Heart left ventricle (tissue), 16 donors: ENCODE results near the gene PLA2G4F. TPM values are rescaled to one million over a fixed set of nuclear protein-coding genes. Genes with fewer than 3 reads are reported as not detected.

Experiments
- ATAC-seq, 4 donors: fragments of 200-7000 bp; cut with Tn5 transposase; one replicate each; pipeline ENCODE4 v1.9.1; 2020 to 2022; ENCODE audit warnings: moderate library complexity in 4 of 4, mild to moderate bottlenecking in 3 of 4, moderate number of reproducible peaks in 1 of 4
- DNase-seq, 5 donors: peaks; one replicate each; pipeline ENCODE4 v3.0.0-alpha.2; 2020
- H3K27ac ChIP-seq, 12 donors: fragments of 200-600 bp; sonication (generic) in 4 of 12; one replicate each; pipeline versions ENCODE4 v1.5.0 to v1.8.0; 2016 to 2022; ENCODE audit warnings: mild to moderate bottlenecking in 2 of 12
- H3K27me3 ChIP-seq, 9 donors: fragments of 200-600 bp; sonication (generic) in 2 of 9; one replicate each; pipeline versions ENCODE4 v1.5.1 to v1.8.0; 2016 to 2022; ENCODE audit warnings: mild to moderate bottlenecking in 3 of 9
- H3K36me3 ChIP-seq, 9 donors: fragments of 200-600 bp; sonication (generic) in 2 of 9; one replicate each; pipeline versions ENCODE4 v1.5.0 to v1.8.0; 2018 to 2022; ENCODE audit warnings: mild to moderate bottlenecking in 2 of 9
- H3K4me1 ChIP-seq, 12 donors: fragments of 200-600 bp; sonication (generic) in 4 of 12; one replicate each; pipeline versions ENCODE4 v1.5.0 to v1.8.0; 2016 to 2022; ENCODE audit warnings: mild to moderate bottlenecking in 3 of 12
- H3K4me3 ChIP-seq, 12 donors: fragments of 200-600 bp; sonication (generic) in 4 of 12; one replicate each; pipeline versions ENCODE4 v1.5.0 to v1.8.0; 2017 to 2022; ENCODE audit warnings: mild to moderate bottlenecking in 9 of 12, moderate library complexity in 4 of 12
- H3K9me3 ChIP-seq, 12 donors: fragments of 200-600 bp; sonication (generic) in 4 of 12; one replicate each; pipeline versions ENCODE4 v1.5.0 to v1.8.0; 2016 to 2022; ENCODE audit warnings: mild to moderate bottlenecking in 1 of 12
- POLR2A ChIP-seq, 2 donors: fragments of 450-650 bp; IDR thresholded peaks; one replicate each; pipeline ENCODE4 v1.6.1; 2017; ENCODE audit warnings: antibody characterized with exemption in 2 of 2, mild to moderate bottlenecking in 2 of 2, moderate library complexity in 2 of 2
- WGBS, 4 donors: extraction: QIAGEN DNeasy Blood & Tissue Kit in 2 of 4; methylation state at CpG; one replicate each; pipeline versions ENCODE4 v1.1.5 to v1.1.7; 2013 to 2018; 5-methylcytosine and 5-hydroxymethylcytosine counted together
- intact Hi-C, 10 donors: fragments of 100-400 bp; cut with DNase I; formaldehyde crosslinking; loops; one replicate each; pipeline versions ENCODE4 v1.11.1 to v1.14.2; 2022
- microRNA counts, 2 donors: library from miRNA; unstranded; fragments of <30 nt; microRNA quantifications; one replicate each; lab custom pipeline; 2016
- microRNA-seq, 4 donors: library from miRNA; unstranded; fragments of <30 nt; microRNA quantifications; one replicate each; pipeline versions ENCODE4 to v1.2.0, GENCODE V29; 2017 to 2020
- polyA plus RNA-seq, 2 donors: library from polyadenylated mRNA; stranded (reverse); fragments of 200-250 nt; gene quantifications; one replicate each; pipeline ENCODE4 v1.2.3, GENCODE V29; 2013
- total RNA-seq, 9 donors: library from RNA; depleted of rRNA in 2 of 9; stranded (reverse); fragments of >200 nt in 2 of 9; fragmentation: NEBNext Ultra II Directional in 3 of 9; extraction: Animal tissue kit (Norgen Biotek cat#: 25700) in 3 of 9; gene quantifications; one replicate each; pipeline versions ENCODE4 v1.1.0 to v1.2.4, GENCODE V29; 2016 to 2023
- TF ChIP-seq, protein P1 (sequence below), 12 donors: fragments of 200-600 bp; sonication (generic) in 4 of 12; IDR thresholded peaks; one replicate each; pipeline versions ENCODE4 v1.5.0 to v1.8.0; 2018 to 2022; ENCODE audit warnings: antibody characterized with exemption in 12 of 12, mild to moderate bottlenecking in 5 of 12
- donor health status: ischemic (EF 13 %, LVEDD 7.1; RV severe dilation, severe dysfunction).
- donor health status: healthy with polysubstance abuse.
- donor health status: DM: no; HTN: yes; CAD: no.
- donor health status: DM: no; HTN: no; CAD: no.
- donor health status: ischemic (EF 25% LVEDD 6.9; RV normal size, moderate dysfunction).
- donor health status: ischemic (EF 25% LVEDD 5.7; RV mildly dilated, moderate dysfunction).
- donor health status: healthy.
- donor health status: DM: yes; HTN: yes; CAD: no.
- donor health status: ischemic (EF 35%, LVEDD 5.7; RV mildly dilated, moderate dysfunction).
- donor health status: nonischemic (EF 11% LVEDD 7.7; RV severe dilation, severe dysfunction).
- donor health status: DM: yes; HTN: yes; CAD: no.
- donor health status: PGD.
- donor health status: ischemic (EF 29% LVEDD 5.4; RV normal size, mild dysfunction).
- donor health status: nonischemic (EF 23%, LVEDD 6.1; RV moderate dilation, normal function).

PLA2G4F gene
- total and polyA plus RNA-seq, 11 donors = 0.09 to 9.0 (median 1.4) TPM

DNA sequence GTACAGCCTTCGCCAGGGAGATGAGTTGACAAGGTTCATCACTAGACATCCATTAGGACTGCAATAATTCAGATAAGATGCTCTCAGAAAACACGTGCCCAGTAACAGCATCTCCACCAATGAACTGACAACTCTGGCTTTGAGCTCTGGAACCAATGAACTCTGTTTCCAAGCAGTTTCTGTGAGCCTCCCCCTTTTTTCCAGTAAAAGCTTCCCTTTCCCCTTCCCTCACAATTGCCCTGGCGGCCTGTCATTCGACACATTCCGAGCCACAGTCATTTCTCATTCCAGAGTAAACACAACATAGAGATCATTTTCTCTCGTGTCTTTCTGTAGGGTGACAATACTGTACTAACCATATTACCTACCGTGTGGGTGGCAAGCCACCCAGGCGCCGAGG, 65.7 kb downstream of the PLA2G4F start:
- peaks cover 0 to 18% (median 1%) of the 10 kb centered on the region in 12 donors for H3K4me1 ChIP-seq
- ATAC-seq (no peak), DNase-seq (no peak)
- peaks cover 0 to 4% (median 0%) of the 10 kb centered on the region in 9 donors for H3K27me3 ChIP-seq
- intact Hi-C loops = no loop called here
- 81 to 90% (median 84%) methylated on average over 9 of the region's 9 CpGs for WGBS, 4 donors
- no peak overlapping the region for H3K4me3 ChIP-seq
- H3K9me3 ChIP-seq = no peaks in the 10 kb centered on the region
- TF ChIP-seq, protein P1, sequence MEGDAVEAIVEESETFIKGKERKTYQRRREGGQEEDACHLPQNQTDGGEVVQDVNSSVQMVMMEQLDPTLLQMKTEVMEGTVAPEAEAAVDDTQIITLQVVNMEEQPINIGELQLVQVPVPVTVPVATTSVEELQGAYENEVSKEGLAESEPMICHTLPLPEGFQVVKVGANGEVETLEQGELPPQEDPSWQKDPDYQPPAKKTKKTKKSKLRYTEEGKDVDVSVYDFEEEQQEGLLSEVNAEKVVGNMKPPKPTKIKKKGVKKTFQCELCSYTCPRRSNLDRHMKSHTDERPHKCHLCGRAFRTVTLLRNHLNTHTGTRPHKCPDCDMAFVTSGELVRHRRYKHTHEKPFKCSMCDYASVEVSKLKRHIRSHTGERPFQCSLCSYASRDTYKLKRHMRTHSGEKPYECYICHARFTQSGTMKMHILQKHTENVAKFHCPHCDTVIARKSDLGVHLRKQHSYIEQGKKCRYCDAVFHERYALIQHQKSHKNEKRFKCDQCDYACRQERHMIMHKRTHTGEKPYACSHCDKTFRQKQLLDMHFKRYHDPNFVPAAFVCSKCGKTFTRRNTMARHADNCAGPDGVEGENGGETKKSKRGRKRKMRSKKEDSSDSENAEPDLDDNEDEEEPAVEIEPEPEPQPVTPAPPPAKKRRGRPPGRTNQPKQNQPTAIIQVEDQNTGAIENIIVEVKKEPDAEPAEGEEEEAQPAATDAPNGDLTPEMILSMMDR (IDR thresholded peaks at IDR 0.05) = no peak
- TF ChIP-seq POLR2A (IDR thresholded peaks at IDR 0.05) = no peak
- no peaks in the 10 kb centered on the region for H3K36me3 ChIP-seq
- H3K27ac ChIP-seq = no peak overlapping the region

DNA sequence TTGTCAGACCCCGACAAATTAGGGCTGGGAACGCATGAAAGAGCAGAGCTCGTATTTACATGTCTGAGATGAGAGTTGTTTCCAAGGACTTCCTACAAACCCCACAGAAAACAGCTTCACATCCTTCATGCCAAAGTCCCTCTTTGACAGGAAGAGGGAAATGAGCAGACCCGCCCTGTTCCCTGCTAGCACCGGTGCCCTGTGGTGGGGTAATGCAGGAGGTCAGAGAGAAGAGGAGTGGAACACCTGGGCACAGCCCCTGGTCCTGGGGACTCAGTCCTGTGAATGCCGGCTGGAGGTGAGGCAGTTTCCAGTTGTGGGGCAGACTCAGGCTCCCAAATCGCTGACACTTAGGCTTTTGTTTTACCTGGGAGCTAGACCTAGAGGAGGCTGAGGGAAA, 66.1 kb downstream of the PLA2G4F start:
- whole genome bisulfite sequencing, 4 donors = 45 to 68% (median 55%) methylated on average over 7 of the region's 7 CpGs
- H3K4me3 ChIP-seq = no peak overlapping the region
- intact Hi-C loops = no loop called here

DNA sequence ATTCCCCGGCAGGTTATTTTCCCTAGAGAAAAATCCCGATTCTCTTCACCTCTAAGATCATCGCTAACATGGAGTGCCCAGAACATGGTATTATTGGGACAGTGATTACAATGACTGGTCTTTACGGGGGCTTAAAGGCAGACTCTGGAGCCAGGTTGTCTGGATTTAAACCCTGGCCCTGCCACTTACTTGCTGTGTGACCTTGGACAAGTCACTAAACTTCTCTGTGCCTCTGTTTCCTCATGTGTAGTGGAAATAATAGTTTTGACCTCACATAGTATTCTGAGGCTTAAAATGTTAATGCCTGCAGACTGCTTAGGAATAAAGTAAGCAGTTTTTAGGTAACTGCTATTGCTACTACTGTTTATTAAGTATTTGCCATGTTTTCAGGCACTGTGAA, 66.5 kb downstream of the PLA2G4F start:
- Histone ChIP-seq H3K36me3 (no peaks in the 10 kb centered on the region), H3K4me1 (peaks cover 0 to 18% (median 1%) of the 10 kb centered on the region in 12 donors), H3K27ac (no peak overlapping the region), H3K27me3 (peaks cover 0 to 6% (median 0%) of the 10 kb centered on the region in 9 donors), H3K4me3 (no peak overlapping the region), H3K9me3 (no peaks in the 10 kb centered on the region)
- DNase-seq (no peak), ATAC-seq (no peak)
- WGBS, 4 donors = 94 to 96% (median 95%) methylated on average over 4 of the region's 4 CpGs
- intact Hi-C loops = loop anchor here in 2 of 10 donors (5.0 kb wide), 1 partner anchor 42 kb away; no protein-coding TSS in a partner anchor
- no peak for TF ChIP-seq POLR2A (IDR thresholded peaks at IDR 0.05)

More for the DNA sequence above, 66.1 kb downstream of the PLA2G4F start:
- DNase-seq (no peak), ATAC-seq (no peak)
- H3K4me1 ChIP-seq = peaks cover 0 to 18% (median 1%) of the 10 kb centered on the region in 12 donors
- H3K36me3 ChIP-seq = no peaks in the 10 kb centered on the region
- no peaks in the 10 kb centered on the region for H3K9me3 ChIP-seq
- H3K27ac ChIP-seq = no peak overlapping the region
- H3K27me3 ChIP-seq = peaks cover 0 to 4% (median 0%) of the 10 kb centered on the region in 9 donors
- TF ChIP-seq POLR2A (IDR thresholded peaks at IDR 0.05) = no peak
- TF ChIP-seq, protein P1 (IDR thresholded peaks at IDR 0.05) = no peak

MicroRNA genes within 50 kb of the gene (microRNA counts, 767-probe panel; counts per million panel counts)
- microRNA hsa-miR-627 (lab: Ali Mortazavi, UCI) = 1,728 to 1,960 counts per million in 2 donors

Small RNAs within 50 kb of the gene (microRNA-seq; reads per million reads assigned to microRNA genes)
- 4.3 to 33.6 (median 8.4) reads per million in 4 donors for gene MIR627

Other genes starting within 250 kb of the PLA2G4F start
- 10 to 100 TPM; 28.2 to 70.8 (median 43.9) TPM for gene EHD4, start 184.1 kb downstream of the PLA2G4F start, total RNA-seq
- gene EHD4, start 184.1 kb downstream of the PLA2G4F start, polyA plus RNA-seq = 10 to 100 TPM; 25.6 to 46.5 TPM
- gene PLA2G4E, start 135.6 kb downstream of the PLA2G4F start, total RNA-seq = 1 to 10 TPM in 1 of 9 donors, under 1 TPM in 3, not detected in 5; 0.05 to 1.1 (median 0.05) TPM
- under 1 TPM in 1 of 2 donors, not detected in 1; 0.01 TPM for gene PLA2G4E, start 135.6 kb downstream of the PLA2G4F start, polyA plus RNA-seq
- gene PLA2G4D, start 62.1 kb downstream of the PLA2G4F start, total RNA-seq = not detected
- not detected for gene PLA2G4D, start 62.1 kb downstream of the PLA2G4F start, polyA plus RNA-seq
- 10 to 100 TPM; 37.1 to 59.9 (median 48.2) TPM for gene VPS39, start 51.7 kb upstream of the PLA2G4F start, total RNA-seq
- gene VPS39, start 51.7 kb upstream of the PLA2G4F start, polyA plus RNA-seq = 10 to 100 TPM; 33.8 to 33.9 TPM
- gene GANC, start 116.6 kb upstream of the PLA2G4F start, total RNA-seq = 10 to 100 TPM in 7 of 9 donors, 1 to 10 TPM in 2; 8.8 to 30.2 (median 17.4) TPM
- gene GANC, start 116.6 kb upstream of the PLA2G4F start, polyA plus RNA-seq = 1 to 10 TPM; 6.8 to 8.4 TPM
- 10 to 100 TPM; 17.2 to 30.8 (median 19.9) TPM for gene TMEM87A, start 116.8 kb upstream of the PLA2G4F start, total RNA-seq
- gene TMEM87A, start 116.8 kb upstream of the PLA2G4F start, polyA plus RNA-seq = 10 to 100 TPM in 1 of 2 donors, 1 to 10 TPM in 1; 9.3 to 23.0 TPM
- 10 to 100 TPM in 1 of 9 donors, 1 to 10 TPM in 8; 1.3 to 12.2 (median 7.3) TPM for gene CAPN3, start 202.9 kb upstream of the PLA2G4F start, total RNA-seq
- 1 to 10 TPM; 2.0 to 9.9 TPM for gene CAPN3, start 202.9 kb upstream of the PLA2G4F start, polyA plus RNA-seq